Lower leg skin (tissue), 3 donors: ENCODE data around the gene FERMT1.

Experiments used
- POLR2A ChIP-seq, 2 donors: fragments of 450-650 bp; IDR thresholded peaks; one replicate each; pipeline ENCODE4 v1.6.1; 2016 to 2017; ENCODE audit warnings: antibody characterized with exemption in 2 of 2, mild to moderate bottlenecking in 1 of 2, moderate library complexity in 1 of 2
- TF ChIP-seq, protein P1 (sequence below), 3 donors: fragments of 450-650 bp; IDR thresholded peaks; one replicate each; pipeline ENCODE4 v1.5.1; 2016; ENCODE audit warnings: antibody characterized with exemption in 3 of 3, mild to moderate bottlenecking in 3 of 3, moderate library complexity in 2 of 3

DNA sequence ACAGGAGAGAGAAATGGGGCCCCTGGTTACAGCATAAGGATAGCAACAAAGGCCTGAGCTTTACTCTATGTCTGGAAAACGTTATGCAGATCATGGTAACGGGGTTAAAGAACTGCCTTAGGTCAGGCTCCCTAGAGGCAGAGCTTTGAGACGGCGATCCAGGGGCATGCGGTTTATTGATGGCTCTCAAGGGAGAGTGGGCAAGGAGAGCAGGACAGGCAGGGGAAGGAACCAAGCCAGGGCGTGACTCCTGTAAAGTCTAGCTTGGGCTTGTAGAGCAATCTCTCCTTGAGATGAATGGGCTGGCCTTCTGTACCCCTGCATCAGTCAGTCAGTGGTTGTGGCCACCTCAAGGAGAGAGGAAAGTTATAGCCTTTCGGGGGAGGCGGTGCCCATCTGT, 12.5 kb upstream of the FERMT1 start:
- TF ChIP-seq, protein P1, sequence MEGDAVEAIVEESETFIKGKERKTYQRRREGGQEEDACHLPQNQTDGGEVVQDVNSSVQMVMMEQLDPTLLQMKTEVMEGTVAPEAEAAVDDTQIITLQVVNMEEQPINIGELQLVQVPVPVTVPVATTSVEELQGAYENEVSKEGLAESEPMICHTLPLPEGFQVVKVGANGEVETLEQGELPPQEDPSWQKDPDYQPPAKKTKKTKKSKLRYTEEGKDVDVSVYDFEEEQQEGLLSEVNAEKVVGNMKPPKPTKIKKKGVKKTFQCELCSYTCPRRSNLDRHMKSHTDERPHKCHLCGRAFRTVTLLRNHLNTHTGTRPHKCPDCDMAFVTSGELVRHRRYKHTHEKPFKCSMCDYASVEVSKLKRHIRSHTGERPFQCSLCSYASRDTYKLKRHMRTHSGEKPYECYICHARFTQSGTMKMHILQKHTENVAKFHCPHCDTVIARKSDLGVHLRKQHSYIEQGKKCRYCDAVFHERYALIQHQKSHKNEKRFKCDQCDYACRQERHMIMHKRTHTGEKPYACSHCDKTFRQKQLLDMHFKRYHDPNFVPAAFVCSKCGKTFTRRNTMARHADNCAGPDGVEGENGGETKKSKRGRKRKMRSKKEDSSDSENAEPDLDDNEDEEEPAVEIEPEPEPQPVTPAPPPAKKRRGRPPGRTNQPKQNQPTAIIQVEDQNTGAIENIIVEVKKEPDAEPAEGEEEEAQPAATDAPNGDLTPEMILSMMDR (IDR thresholded peaks at IDR 0.05): no peak
- TF ChIP-seq POLR2A (IDR thresholded peaks at IDR 0.05): no peak
